ENCODE results near the gene IGSF23.

Gene IGSF23

GRCh38 chr19:44641501-44642265, 28.3 kb downstream of the IGSF23 start:
- no peak for DNase-seq (ENCODE audit: low spot score)

- DNase-seq (ENCODE audit: low spot score) = no peak
Observed at GRCh38 chr19:44642377-44642776, 29.0 kb downstream of the IGSF23 start.

GRCh38 chr19:44643605-44644401, 30.4 kb downstream of the IGSF23 start, which contains the start of gene PVR:
Gene PVR (plus strand): TSS chr19:44643910. CDS start chr19:44644097, 187 bp downstream.
- DNase-seq (ENCODE audit: low spot score) = peak; percentile 80

GRCh38 chr19:44644402-44645016, 31.1 kb downstream of the IGSF23 start:
- no peak for DNase-seq (ENCODE audit: low spot score)

- DNase-seq (ENCODE audit: low spot score) = no peak
Observed at GRCh38 chr19:44645407-44646048, 32.2 kb downstream of the IGSF23 start.

- no peak for DNase-seq (ENCODE audit: low spot score)
Observed at GRCh38 chr19:44646049-44646416, 32.7 kb downstream of the IGSF23 start.

- DNase-seq (ENCODE audit: low spot score) = no peak
Observed at GRCh38 chr19:44647144-44647543, 33.8 kb downstream of the IGSF23 start.

GRCh38 chr19:44648631-44649251, 35.4 kb downstream of the IGSF23 start:
- no peak for DNase-seq (ENCODE audit: low spot score)

- no peak for DNase-seq (ENCODE audit: low spot score)
Observed at GRCh38 chr19:44649578-44650145, 36.3 kb downstream of the IGSF23 start.

- DNase-seq (ENCODE audit: low spot score) = no peak
Observed at GRCh38 chr19:44653343-44653742, 40.0 kb downstream of the IGSF23 start.

- peak; percentile 70 for DNase-seq (ENCODE audit: low spot score)
Observed at GRCh38 chr19:44653977-44654774, 40.8 kb downstream of the IGSF23 start.

GRCh38 chr19:44657211-44657921, 44.0 kb downstream of the IGSF23 start:
- DNase-seq (ENCODE audit: low spot score) = peak; percentile 83

GRCh38 chr19:44658069-44658733, 44.8 kb downstream of the IGSF23 start:
- no peak for DNase-seq (ENCODE audit: low spot score)

- DNase-seq (ENCODE audit: low spot score) = no peak
Observed at GRCh38 chr19:44660081-44660480, 46.7 kb downstream of the IGSF23 start.

- no peak for DNase-seq (ENCODE audit: low spot score)
Observed at GRCh38 chr19:44661205-44661604, 47.8 kb downstream of the IGSF23 start.

GRCh38 chr19:44661904-44662303, 48.5 kb downstream of the IGSF23 start:
- DNase-seq (ENCODE audit: low spot score) = no peak

- no peak for DNase-seq (ENCODE audit: low spot score)
Observed at GRCh38 chr19:44662691-44663385, 49.5 kb downstream of the IGSF23 start.

GRCh38 chr19:44663996-44664395, 50.6 kb downstream of the IGSF23 start:
- no peak for DNase-seq (ENCODE audit: low spot score)

- no peak for DNase-seq (ENCODE audit: low spot score)
Observed at GRCh38 chr19:44664976-44665375, 51.6 kb downstream of the IGSF23 start.
